Colonic mucosa (tissue), 4 donors: Measurements from ENCODE around the gene MARCHF10. TPM values are rescaled to one million over a fixed set of nuclear protein-coding genes. Genes with fewer than 3 reads are reported as not detected.

Experiments
- DNase-seq: peaks from one replicate; pipeline ENCODE4 v3.0.0-alpha.2; 2020
- H3K27ac ChIP-seq: fragments of 200-600 bp; one replicate; pipeline ENCODE4 v1.8.0; 2021
- H3K27me3 ChIP-seq: fragments of 200-600 bp; one replicate; pipeline ENCODE4 v1.8.0; 2021
- H3K36me3 ChIP-seq: fragments of 200-600 bp; one replicate; pipeline ENCODE4 v1.8.0; 2021
- H3K4me1 ChIP-seq: fragments of 200-600 bp; one replicate; pipeline ENCODE4 v1.8.0; 2021; ENCODE audit warnings: mild to moderate bottlenecking
- H3K4me3 ChIP-seq: fragments of 200-600 bp; one replicate; pipeline ENCODE4 v1.8.0; 2021
- H3K9ac ChIP-seq, 2 donors: one replicate each; pipeline ENCODE4 v1.7.0; 2013; ENCODE audit warnings: control low read depth in 2 of 2, low read depth in 2 of 2, low read length in 2 of 2
- H3K9me3 ChIP-seq: fragments of 200-600 bp; one replicate; pipeline ENCODE4 v1.8.0; 2021
- CTCF ChIP-seq: fragments of 200-600 bp; IDR thresholded peaks from one replicate; pipeline ENCODE4 v1.8.0; 2022; ENCODE audit warnings: antibody characterized with exemption, mild to moderate bottlenecking
- intact Hi-C: fragments of 100-400 bp; cut with DNase I; formaldehyde crosslinking; loops from one replicate; pipeline ENCODE4 v1.14.1; 2022
- total RNA-seq, 2 donors: library from RNA; stranded (reverse); fragmentation: NEBNext Ultra II Directional in 1 of 2; extraction: Animal tissue kit (Norgen Biotek cat#: 25700) in 1 of 2; gene quantifications; one replicate each; pipeline ENCODE4 v1.2.1, GENCODE V29; 2021
- donor health status: healthy.
- donor health status: DM: no; HTN: no; CAD: no.
- donor health status: DM: no; HTN: no; CAD: no.

MARCHF10 gene
- total RNA-seq, 2 donors from 2014 or later: not detected

DNA sequence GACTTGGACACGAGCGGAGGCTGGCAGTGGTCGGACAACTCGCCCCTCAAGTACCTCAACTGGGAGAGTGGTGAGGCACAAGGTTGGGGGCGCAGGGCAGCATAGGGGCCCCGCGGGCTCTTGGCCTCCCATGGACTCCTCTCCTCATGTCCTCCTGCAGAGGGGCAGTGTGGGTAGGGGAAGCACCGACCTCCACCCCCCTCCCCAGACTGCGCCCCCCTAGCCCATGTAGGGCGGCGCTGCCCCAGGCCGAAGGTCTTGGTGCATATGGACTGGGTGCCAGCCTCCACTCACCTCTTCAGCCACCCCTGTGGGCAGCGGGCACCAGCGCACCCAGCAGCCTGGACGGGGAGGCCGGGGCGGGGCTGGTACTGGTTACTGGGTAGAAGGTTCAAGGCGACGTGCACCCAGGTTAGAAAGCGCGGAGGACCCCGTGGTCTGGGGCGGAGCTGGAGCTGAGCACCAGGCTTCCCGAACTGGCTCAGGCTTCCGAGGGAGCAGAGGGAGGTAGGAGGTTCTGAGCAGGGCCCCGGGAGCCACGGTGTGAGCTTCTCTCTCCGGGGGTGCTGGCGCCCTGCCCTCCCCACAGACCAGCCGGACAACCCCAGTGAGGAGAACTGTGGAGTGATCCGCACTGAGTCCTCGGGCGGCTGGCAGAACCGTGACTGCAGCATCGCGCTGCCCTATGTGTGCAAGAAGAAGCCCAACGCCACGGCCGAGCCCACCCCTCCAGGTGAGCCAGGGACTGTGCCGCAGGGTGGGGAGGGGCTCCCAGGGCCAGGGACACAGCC is 141.1 kb downstream of the MARCHF10 start:
- H3K9ac ChIP-seq: no peak overlapping the region
- DNase-seq: no peak
- H3K27ac ChIP-seq: no peak overlapping the region
- no peak overlapping the region for H3K4me3 ChIP-seq
- H3K9me3 ChIP-seq: no peaks in the 10 kb centered on the region
- no peaks in the 10 kb centered on the region for H3K27me3 ChIP-seq
- H3K4me1 ChIP-seq: peaks cover 1% of the 10 kb centered on the region
- intact Hi-C loops: no loop called here
- no peak for TF ChIP-seq CTCF
- no peaks in the 10 kb centered on the region for H3K36me3 ChIP-seq

- Histone ChIP-seq H3K36me3 (no peaks in the 10 kb centered on the region), H3K27me3 (no peaks in the 10 kb centered on the region), H3K4me1 (no peaks in the 10 kb centered on the region), H3K4me3 (no peak overlapping the region), H3K27ac (no peak overlapping the region), H3K9ac (no peak overlapping the region), H3K9me3 (no peaks in the 10 kb centered on the region)
- no peak for TF ChIP-seq CTCF
- DNase-seq: no peak
- intact Hi-C loops: no loop called here
Observed at GRCh38 chr17:62666061-62666800, 141.9 kb downstream of the MARCHF10 start.

DNA sequence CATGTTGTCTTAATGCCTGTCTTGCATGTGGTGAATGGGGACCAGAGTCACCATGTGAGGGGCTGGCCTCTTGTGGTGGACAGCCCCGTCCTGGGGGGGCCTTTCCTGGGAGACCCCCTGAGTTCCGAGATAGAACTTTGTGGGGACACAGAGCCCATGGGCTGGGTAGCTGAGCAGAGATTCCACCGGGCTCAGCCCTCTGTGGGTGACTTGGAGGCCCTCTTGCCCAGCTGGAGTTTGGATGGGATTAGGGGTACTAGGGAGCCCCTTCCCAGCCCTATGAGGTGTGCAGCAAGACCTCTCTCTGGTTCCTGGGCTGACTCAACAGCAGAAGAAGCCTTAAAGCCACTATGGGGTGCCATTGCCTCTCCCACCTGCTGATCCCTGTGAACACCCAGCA is 142.5 kb downstream of the MARCHF10 start:
- intact Hi-C loops: no loop called here
- no peak for DNase-seq
- H3K9me3 ChIP-seq: no peaks in the 10 kb centered on the region
- no peak for TF ChIP-seq CTCF
- no peak overlapping the region for H3K9ac ChIP-seq
- no peaks in the 10 kb centered on the region for H3K36me3 ChIP-seq
- no peaks in the 10 kb centered on the region for H3K4me1 ChIP-seq
- no peak overlapping the region for H3K4me3 ChIP-seq
- H3K27ac ChIP-seq: no peak overlapping the region
- no peaks in the 10 kb centered on the region for H3K27me3 ChIP-seq

DNA sequence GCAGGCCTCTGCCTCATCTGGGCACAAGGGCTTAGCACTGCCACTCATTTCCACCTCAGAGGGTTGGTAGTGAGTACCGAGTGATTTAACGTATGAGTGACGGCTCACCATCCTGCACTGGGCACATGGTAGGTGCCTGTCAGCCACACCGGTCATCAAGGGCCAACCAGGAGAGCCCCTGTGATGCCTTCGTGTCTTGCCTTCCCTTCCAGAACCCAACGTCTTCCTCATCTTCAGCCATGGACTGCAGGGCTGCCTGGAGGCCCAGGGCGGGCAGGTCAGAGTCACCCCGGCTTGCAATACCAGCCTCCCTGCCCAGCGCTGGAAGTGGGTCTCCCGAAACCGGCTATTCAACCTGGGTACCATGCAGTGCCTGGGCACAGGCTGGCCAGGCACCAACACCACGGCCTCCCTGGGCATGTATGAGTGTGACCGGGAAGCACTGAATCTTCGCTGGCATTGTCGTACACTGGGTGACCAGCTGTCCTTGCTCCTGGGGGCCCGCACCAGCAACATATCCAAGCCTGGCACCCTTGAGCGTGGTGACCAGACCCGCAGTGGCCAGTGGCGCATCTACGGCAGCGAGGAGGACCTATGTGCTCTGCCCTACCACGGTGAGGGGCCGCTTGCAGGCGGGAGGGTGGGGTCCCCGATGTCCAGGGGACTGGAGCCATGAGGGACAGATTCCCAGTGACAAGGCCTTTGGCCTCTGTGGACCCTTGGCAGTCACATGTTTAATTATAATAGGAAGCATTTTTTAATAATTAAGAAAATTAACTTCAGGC is 143.6 kb downstream of the MARCHF10 start:
- H3K27ac ChIP-seq: no peak overlapping the region
- no peaks in the 10 kb centered on the region for H3K27me3 ChIP-seq
- H3K4me1 ChIP-seq: no peaks in the 10 kb centered on the region
- H3K4me3 ChIP-seq: no peak overlapping the region
- DNase-seq: no peak
- no peaks in the 10 kb centered on the region for H3K9me3 ChIP-seq
- no peaks in the 10 kb centered on the region for H3K36me3 ChIP-seq
- H3K9ac ChIP-seq: no peak overlapping the region
- intact Hi-C loops: no loop called here
- TF ChIP-seq CTCF: no peak

DNA sequence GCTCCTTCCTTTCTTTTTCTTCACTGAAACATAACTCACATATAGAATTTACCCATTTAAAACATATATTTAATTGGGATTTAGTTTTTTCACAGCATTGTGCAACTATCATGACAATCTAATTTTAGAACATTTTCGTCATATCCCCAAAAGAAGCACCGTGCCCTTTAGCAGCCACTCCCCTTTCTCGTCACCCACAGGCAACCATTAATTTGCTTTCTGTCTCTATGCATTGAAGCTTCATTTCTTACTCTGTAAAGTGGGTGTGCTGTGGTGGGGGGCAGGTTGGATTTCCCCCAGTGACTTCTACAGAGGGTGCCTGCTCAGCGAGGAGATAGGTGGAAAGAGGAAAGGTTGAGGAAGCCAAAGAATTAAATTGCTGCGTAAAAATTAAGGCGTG is 144.8 kb downstream of the MARCHF10 start:
- H3K4me1 ChIP-seq: no peaks in the 10 kb centered on the region
- no peaks in the 10 kb centered on the region for H3K27me3 ChIP-seq
- no peak overlapping the region for H3K27ac ChIP-seq
- no peak overlapping the region for H3K9ac ChIP-seq
- intact Hi-C loops: no loop called here
- no peak for TF ChIP-seq CTCF
- no peaks in the 10 kb centered on the region for H3K9me3 ChIP-seq
- H3K4me3 ChIP-seq: no peak overlapping the region
- DNase-seq: no peak
- no peaks in the 10 kb centered on the region for H3K36me3 ChIP-seq
